Activated CD8-positive, alpha-beta memory T cell treated with anti-CD3 and anti-CD28 coated beads, Interleukin-2, amount 50 U/mL, for 24 hours (primary cell): ENCODE results near the gene PHF21A.
"Not testable (repeated sequence)": the region's sequence is repeated elsewhere in the genome, so short reads cannot be mapped to it uniquely, and the experiment has no call there.

ENCODE experiments used
- DNase-seq: peaks from one replicate; pipeline ENCODE4 v3.0.0-alpha.2; 2020; ENCODE audit errors: extremely low read depth

Gene PHF21A

GRCh38 chr11:45921561-45922424, 199.5 kb downstream of the PHF21A start:
- no peak for DNase-seq

DNA sequence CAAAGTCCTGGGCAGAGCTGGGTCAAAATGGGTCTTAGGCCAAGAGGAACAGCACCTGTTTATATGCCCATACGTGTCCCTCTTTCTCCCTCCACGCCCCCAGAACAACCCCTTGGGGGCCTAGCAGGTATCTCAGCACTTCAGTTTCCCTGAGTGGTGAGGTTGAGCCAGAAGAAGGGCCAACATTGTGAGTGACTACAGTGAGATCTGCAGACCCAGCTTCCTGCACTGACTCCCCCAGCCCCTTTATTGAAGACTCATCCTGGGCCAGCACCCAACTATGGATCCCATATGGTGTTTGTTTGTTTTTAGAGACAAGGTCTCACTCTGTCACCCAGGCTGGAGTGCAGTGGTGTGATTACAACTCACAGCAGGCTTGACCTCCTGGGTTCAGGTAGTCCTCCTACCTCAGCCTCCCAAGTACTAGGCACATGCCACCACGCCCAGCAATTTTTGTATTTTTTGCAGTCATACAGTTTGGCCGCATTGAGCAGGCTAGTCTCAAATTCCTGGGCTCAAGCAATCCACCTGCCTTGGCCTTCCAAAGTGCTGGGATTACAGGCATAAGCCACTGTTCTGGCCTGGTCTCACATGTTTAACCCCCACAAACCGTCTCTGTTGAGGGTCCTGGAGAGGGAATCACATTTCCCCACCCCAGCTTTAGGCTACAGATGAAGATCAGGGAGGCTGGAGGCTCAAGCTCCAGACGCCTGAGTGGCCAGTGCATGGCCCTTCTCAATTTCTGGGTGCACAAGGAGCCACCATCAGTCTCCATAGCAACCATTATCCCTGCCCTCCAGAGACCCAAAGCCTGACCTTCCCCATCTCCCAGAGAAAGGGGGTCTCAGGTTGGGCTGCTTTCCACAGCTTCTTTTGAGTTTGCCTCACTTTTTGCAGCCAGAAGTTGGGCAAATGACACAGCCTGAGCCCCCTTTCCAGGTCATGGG, 200.4 kb downstream of the PHF21A start:
- DNase-seq = no peak

DNA sequence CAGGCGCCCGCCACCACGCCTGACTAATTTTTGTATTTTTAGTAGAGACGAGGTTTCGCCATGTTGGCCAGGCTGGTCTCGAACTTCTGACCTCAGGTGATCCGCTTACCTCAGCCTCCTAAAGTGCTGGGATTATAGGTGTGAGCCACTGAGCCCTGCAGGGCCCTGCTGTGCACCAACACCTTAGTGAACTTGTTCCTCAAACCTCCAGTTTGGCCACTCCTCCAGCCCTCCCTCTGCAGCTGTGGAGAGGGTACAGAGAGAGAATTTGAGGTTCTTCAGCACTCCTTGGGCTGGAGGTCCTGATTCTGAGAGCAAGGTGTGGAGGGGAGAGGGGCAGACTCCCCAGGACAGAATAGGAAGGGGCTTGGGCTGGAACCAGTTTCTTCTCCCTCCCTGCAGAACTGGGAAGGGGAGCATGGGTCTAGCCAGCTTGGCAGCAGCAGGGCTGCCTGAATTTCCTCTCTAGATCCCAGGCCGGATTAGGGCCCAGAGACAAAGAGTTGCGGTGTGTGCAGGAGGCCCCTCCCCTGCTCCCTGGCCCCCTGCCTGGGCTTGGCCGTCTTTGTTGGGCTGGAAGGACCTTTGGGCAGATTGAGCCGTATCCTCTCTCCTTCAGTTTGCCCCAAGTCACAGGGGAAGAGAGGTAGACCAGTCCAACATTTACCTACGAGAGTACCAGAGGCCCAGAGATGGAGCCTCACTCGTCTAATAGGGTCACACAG, 201.3 kb downstream of the PHF21A start:
- DNase-seq = no peak

GRCh38 chr11:45918962-45919675, 202.1 kb downstream of the PHF21A start:
- DNase-seq = no peak

- DNase-seq = peak; percentile 27
These were observed 202.8 kb downstream of the PHF21A start for GRCh38 chr11:45918331-45918941.

DNA sequence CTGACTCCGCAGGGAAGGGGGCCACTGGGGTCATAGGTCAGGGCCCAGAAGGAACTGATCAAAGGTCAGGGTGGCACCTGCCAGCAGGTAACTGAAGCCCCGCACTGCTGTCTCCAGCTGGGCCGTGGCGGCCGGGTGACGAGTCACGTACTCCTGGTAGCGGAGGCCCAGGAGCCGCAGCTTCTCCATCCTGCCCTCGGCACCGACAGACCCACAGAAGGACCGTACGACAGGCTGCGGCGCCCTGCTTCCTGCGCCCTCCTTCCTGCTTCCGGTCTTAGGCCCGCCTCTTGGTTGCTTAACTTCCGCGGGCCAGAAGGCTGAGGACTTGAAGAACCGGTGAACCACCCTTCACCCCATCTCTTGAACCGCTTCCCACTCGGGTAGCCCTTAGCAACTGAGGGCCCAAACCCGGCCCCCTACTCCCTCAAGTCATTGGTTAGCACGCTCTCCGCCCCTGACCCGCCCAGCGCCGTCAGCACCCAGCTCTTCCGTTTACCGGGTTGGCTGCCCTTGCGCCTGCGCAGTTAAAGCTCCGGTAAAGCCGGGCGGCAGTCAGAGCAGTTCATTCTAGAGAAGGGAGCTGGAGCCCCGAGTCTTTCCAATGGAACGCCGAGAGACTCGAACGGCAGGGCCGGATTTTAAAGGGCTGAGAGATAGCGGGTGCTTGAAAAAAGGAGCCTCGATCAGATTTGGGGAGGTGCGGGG, 203.5 kb downstream of the PHF21A start, which contains the start of gene PEX16:
Gene PEX16, minus strand, starts transcription at position 255 of the 708 bp plus-strand sequence. Its CDS starts 66 bp downstream, at position 189.
- DNase-seq = peak; percentile 91

- no peak for DNase-seq
These were observed 204.0 kb downstream of the PHF21A start for GRCh38 chr11:45917286-45917622.

- DNase-seq = no peak
These were observed 205.8 kb downstream of the PHF21A start for GRCh38 chr11:45915446-45915845.

DNA sequence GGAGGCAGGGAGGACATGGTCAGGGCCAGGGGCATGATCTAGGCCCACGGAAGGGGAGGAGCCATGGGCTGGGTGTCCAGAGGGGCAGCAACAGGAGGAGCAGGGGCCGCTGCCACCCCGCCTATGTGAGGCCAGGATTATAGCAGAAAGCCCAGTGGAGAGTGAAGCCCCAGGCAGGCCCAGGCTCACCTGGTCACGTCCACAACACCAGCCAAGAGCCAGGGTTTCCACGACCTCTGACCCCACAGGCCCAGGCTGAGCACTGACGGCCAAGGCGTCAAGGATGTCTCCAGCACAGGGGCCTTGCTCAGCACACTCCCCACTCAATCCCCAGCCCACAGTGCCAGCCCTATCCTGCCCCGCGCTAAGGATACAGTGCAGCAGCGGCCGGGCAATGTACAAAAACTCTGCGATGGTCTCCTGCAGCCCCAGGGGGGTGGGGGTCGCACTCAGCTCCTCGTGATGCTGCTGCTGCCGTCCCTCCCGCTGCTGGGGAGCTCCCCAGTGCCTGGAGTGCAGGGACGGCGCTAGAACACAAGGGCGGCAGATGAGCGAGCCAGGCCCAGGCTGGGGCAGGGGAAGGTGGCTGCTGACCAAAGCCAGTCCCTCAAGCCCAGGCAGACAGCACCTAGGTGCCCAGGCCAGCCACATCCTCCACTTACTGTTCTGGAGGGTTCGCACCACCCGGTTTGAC, 207.2 kb downstream of the PHF21A start:
- no peak for DNase-seq

- DNase-seq = no peak
These were observed 207.7 kb downstream of the PHF21A start for GRCh38 chr11:45913514-45913913.

DNA sequence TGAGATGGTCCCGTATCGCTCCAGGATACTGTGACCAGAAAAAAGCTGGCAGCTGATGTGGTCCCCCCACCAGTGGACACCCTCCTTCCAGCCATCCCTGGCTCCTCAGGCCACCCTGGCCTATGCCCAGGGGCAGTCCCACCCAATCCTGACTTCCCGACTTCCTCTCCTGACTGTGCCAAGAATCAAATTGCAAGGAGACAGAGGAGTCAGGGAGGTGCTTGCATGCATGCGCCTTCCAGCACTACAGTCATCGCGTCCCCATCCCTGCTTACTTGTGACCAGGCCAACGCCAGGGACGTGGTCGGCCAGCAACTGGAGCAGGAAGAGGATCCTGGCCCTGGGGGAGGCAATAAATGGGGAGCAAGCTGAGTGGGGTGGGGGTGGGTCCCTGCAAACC, 210.6 kb downstream of the PHF21A start:
- DNase-seq = no peak

- DNase-seq = no peak
These were observed 211.4 kb downstream of the PHF21A start for GRCh38 chr11:45909594-45910475.

DNA sequence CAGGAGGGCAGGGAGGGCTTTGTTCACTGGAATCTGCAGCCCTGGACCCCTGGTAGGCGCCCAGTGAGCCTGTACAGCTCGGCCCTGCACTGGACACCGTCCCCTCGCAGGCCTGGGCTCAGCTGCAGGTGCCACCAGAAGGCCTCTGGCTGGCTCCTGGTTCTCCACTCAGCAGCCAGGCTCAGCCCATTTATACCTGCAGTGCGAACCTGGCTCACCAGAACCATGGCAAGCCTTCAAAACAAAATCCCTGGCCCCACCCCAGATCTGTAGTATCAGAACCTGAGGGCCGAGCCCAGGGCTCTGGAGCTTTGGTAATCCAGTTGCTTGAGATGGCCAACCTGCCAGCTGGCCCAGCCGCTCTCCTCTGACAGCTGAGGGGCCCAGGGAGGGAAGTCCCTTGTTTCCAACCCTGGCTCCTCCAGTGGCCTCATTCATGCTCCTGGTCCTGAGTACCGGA, 213.3 kb downstream of the PHF21A start:
- DNase-seq = no peak

- no peak for DNase-seq
These were observed 214.2 kb downstream of the PHF21A start, which contains the start of gene FREY1 for GRCh38 chr11:45906965-45907611. TSS of gene FREY1 (minus strand) at chr11:45907271. CDS start at chr11:45907245, 26 bp downstream.

DNA sequence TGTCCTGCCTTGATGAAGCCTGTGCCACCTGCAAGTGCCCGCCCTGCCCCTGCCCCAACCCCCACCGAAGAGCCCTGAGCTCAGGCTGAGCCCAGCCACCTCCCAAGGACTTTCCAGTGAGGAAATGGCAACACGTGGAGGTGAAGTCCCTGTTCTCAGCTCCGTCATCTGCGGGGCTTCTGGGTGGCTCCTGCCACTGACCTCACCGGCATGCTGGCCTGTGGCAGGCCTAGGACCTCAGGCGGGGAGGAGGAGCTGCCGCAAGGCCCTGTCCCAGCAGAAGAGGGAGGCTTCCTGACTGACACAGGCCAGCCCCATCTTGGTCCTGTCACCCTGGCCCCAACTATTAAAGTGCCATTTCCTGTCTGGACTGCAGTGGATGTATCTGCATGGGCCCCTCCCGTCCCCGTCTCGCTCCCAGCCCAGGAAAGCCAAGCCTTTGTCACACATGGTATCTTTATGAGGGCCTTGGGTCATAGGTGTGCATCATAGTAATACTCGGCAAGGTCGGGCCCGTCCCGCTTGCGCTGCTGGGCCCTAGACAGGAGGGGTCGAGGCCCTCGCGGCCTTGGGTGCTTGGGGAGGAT, 215.1 kb downstream of the PHF21A start:
- no peak for DNase-seq

DNA sequence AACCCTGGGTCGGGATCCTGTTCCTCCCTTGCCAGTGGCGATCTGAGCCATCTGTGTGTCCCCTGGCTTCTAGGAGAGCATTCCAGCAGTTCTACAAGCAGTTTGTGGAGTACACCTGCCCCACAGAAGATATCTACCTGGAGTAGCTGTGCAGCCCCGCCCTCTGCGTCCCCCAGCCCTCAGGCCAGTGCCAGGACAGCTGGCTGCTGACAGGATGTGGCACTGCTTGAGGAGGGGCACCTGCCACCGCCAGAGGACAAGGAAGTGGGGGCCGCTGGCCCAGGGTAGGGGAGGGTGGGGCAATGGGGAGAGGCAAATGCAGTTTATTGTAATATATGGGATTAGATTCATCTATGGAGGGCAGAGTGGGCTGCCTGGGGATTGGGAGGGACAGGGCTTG, 215.7 kb downstream of the PHF21A start:
- DNase-seq = not testable (repeated sequence)

DNA sequence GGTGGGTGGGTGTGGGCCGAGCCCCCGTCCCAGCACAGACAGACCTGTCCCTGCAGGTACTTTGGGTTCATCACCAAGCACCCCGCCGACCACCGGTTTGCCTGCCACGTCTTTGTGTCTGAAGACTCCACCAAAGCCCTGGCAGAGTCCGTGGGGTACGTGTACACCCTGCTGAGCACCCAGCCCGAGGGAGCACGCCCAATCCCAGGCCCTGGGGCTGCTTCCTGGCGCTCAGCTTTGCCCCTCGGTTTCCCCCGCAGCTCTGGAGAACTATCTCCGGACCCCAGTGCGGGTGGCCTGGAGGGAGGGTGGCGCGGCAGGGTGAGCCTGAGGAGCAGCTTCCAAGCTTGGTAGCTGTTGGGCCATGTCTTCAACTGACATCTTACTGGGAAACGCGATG, 216.2 kb downstream of the PHF21A start:
- DNase-seq = no peak
